Lower leg skin (tissue), 4 donors: ENCODE results near the gene UBE2F. TPM values are rescaled to one million over a fixed set of nuclear protein-coding genes. Genes with fewer than 3 reads are reported as not detected.

ENCODE experiments used
- DNase-seq, 2 donors: peaks; one replicate each; pipeline ENCODE4 v3.0.0-alpha.2; 2019; ENCODE audit warnings: low spot score in 2 of 2
- H3K4me3 ChIP-seq: fragments of 200-600 bp; sonication (generic); 2 replicates; pipeline ENCODE4 v1.5.1; 2017; ENCODE audit warnings: mild to moderate bottlenecking, low read depth; ENCODE audit not compliant: poor library complexity, severe bottlenecking
- POLR2A ChIP-seq, 2 donors: fragments of 450-650 bp; IDR thresholded peaks; one replicate each; pipeline ENCODE4 v1.6.1; 2016 to 2017; ENCODE audit warnings: antibody characterized with exemption in 2 of 2, mild to moderate bottlenecking in 1 of 2, moderate library complexity in 1 of 2
- WGBS, 2 donors: methylation state at CpG; one replicate each; pipeline ENCODE4 v1.1.5; 2018; 5-methylcytosine and 5-hydroxymethylcytosine counted together
- intact Hi-C: fragments of 100-400 bp; cut with DNase I; formaldehyde crosslinking; loops from one replicate; pipeline ENCODE4 v1.15.0; 2023; ENCODE audit warnings: low total_unique reads
- total RNA-seq, 4 donors: library from RNA; depleted of rRNA; stranded (reverse); fragments of >200 nt; gene quantifications; one replicate each; pipeline ENCODE4 v1.1.0, GENCODE V29; 2016
- TF ChIP-seq, protein P1 (sequence below), 3 donors: fragments of 450-650 bp; IDR thresholded peaks; one replicate each; pipeline ENCODE4 v1.5.1; 2016; ENCODE audit warnings: antibody characterized with exemption in 3 of 3, mild to moderate bottlenecking in 3 of 3, moderate library complexity in 2 of 3

Gene UBE2F
- total RNA-seq, 4 donors from 2014 or later: 32.8 to 46.9 (median 33.3) TPM

DNA sequence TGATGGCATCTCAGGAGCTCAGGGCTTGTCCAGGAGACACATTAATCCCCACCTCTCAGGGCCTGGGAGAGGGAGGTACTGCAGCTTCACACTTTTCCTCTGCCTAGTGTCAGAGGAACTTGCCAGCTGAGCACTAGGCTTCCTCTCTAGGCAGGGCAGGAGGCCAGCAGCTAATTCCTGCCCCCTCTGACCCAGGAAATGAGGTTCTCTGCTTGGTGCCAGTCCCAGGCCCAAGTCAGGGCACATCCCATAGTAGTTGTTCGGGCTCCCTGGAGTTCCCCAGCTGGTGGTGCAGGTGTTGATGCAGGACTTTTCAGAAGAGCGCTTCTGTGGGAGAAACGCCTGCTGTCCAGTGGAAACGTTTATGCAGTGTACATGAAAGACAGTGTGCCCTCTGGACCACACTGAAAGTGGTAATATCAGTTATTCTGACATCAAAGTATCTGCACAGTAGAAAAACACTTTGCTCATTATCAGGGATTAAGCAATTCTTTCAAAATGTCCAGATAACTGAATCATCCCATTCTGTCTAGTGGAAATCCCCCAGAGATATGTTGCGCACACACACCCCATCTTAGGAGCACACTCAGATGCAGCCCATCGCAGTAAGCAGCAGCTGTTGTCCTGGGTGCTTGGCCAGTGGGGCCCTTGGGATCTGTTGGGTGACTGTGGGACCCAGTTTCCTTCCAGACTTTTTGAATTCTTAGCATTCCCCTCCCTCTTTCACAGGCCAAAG, 76.2 kb downstream of the UBE2F start:
- no peak overlapping the region for H3K4me3 ChIP-seq
- TF ChIP-seq, protein P1, sequence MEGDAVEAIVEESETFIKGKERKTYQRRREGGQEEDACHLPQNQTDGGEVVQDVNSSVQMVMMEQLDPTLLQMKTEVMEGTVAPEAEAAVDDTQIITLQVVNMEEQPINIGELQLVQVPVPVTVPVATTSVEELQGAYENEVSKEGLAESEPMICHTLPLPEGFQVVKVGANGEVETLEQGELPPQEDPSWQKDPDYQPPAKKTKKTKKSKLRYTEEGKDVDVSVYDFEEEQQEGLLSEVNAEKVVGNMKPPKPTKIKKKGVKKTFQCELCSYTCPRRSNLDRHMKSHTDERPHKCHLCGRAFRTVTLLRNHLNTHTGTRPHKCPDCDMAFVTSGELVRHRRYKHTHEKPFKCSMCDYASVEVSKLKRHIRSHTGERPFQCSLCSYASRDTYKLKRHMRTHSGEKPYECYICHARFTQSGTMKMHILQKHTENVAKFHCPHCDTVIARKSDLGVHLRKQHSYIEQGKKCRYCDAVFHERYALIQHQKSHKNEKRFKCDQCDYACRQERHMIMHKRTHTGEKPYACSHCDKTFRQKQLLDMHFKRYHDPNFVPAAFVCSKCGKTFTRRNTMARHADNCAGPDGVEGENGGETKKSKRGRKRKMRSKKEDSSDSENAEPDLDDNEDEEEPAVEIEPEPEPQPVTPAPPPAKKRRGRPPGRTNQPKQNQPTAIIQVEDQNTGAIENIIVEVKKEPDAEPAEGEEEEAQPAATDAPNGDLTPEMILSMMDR (IDR thresholded peaks at IDR 0.05): no peak
- no peak for TF ChIP-seq POLR2A (IDR thresholded peaks at IDR 0.05)
- intact Hi-C loops: no loop called here
- DNase-seq: peak in 1 of 2 donors; percentile 83
- WGBS, 2 donors: 55 to 66% methylated on average over 6 of the region's 6 CpGs

GRCh38 chr2:238043851-238044250, 77.0 kb downstream of the UBE2F start:
- no peak overlapping the region for H3K4me3 ChIP-seq
- intact Hi-C loops: no loop called here
- 96% methylated on average over 6 of the region's 6 CpGs for WGBS, 2 donors
- DNase-seq: no peak
- TF ChIP-seq, protein P1 (IDR thresholded peaks at IDR 0.05): no peak
- no peak for TF ChIP-seq POLR2A (IDR thresholded peaks at IDR 0.05)

GRCh38 chr2:238045575-238045974, 78.8 kb downstream of the UBE2F start:
- intact Hi-C loops: no loop called here
- TF ChIP-seq, protein P1 (IDR thresholded peaks at IDR 0.05): no peak
- TF ChIP-seq POLR2A (IDR thresholded peaks at IDR 0.05): no peak
- DNase-seq: no peak
- no peak overlapping the region for H3K4me3 ChIP-seq

GRCh38 chr2:238046725-238047270, 80.0 kb downstream of the UBE2F start:
- intact Hi-C loops: no loop called here
- no peak overlapping the region for H3K4me3 ChIP-seq
- WGBS, 2 donors: 84 to 92% methylated on average over 2 of the region's 2 CpGs
- DNase-seq: no peak
- TF ChIP-seq, protein P1 (IDR thresholded peaks at IDR 0.05): no peak
- no peak for TF ChIP-seq POLR2A (IDR thresholded peaks at IDR 0.05)

DNA sequence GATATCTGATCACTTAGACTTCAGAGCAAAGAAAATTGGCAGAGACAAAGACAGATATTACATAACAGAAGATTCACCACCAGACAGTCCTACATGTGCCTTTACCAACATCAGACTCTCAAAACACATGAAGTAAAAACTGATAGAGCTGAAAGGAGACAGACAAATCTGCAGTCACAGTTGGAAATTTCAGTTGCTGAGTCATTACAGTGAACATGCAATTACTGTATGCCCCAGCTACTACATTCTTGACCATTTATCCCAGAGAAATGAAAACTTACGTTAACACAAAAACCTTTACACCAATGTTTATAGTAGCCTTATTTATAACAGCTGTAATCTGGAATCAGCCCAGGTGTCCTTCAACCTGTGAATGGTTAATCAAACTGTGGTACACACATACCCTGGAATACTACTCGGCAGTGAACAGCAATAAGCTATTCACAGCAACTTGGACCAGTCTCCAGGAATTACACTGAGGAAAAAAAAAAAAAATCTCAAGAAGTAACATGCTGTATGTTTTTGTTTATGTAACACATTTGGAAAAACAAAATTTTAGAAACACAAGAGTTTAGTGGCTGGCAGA, 86.5 kb downstream of the UBE2F start:
- TF ChIP-seq, protein P1 (IDR thresholded peaks at IDR 0.05): no peak
- intact Hi-C loops: no loop called here
- no peak overlapping the region for H3K4me3 ChIP-seq
- 87 to 93% methylated on average over 2 of the region's 2 CpGs for WGBS, 2 donors
- no peak for DNase-seq
